ENCODE data around the gene R3HDM2. TPM values are rescaled to one million over a fixed set of nuclear protein-coding genes. Genes with fewer than 3 reads are reported as not detected.

Gene R3HDM2
- total RNA-seq, 4 donors from 2014 or later = 43.4 to 97.6 (median 65.1) TPM

DNA sequence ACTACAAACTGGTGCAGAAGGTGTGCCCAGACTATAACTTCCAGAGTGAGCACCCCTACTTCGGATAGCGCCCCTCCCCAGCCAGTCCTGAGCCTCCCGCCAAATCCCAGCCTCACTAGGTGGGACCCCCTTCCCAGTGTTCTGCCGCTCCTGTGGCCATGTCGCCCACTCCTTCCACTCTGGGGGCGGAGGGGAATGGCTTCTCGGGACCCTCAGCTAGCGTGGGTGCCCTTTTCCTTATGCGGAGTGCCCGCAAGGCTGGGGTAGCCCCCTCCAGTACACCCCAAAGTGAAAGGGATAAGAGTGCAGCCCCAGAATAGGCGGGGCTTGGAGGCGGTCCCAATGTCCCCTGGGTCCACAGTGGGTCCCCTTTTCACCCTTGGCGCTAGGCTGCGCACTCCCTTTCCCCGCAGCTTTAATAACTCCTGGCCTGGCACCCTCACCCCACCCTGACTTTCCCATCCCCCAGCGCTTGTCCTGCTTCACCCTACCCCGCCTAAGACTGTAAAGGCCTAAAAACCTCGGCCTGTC, 205.1 kb downstream of the R3HDM2 start:
- no peak for TF ChIP-seq EP300 (IDR thresholded peaks at IDR 0.05)
- no peak for TF ChIP-seq POLR2A (IDR thresholded peaks at IDR 0.05)
- TF ChIP-seq CTCF (IDR thresholded peaks at IDR 0.05) = no peak
- Histone ChIP-seq H3K36me3 (no peaks in the 10 kb centered on the region), H3K4me1 (peaks cover 26% of the 10 kb centered on the region), H3K9me3 (no peaks in the 10 kb centered on the region), H3K4me3 (no peak overlapping the region), H3K27me3 (peaks cover 61% of the 10 kb centered on the region), H3K27ac (no peak overlapping the region)
- WGBS = 78% methylated on average over 18 of the region's 18 CpGs
- DNase-seq (ENCODE audit: low spot score in 2 of 2) = no peak

DNA sequence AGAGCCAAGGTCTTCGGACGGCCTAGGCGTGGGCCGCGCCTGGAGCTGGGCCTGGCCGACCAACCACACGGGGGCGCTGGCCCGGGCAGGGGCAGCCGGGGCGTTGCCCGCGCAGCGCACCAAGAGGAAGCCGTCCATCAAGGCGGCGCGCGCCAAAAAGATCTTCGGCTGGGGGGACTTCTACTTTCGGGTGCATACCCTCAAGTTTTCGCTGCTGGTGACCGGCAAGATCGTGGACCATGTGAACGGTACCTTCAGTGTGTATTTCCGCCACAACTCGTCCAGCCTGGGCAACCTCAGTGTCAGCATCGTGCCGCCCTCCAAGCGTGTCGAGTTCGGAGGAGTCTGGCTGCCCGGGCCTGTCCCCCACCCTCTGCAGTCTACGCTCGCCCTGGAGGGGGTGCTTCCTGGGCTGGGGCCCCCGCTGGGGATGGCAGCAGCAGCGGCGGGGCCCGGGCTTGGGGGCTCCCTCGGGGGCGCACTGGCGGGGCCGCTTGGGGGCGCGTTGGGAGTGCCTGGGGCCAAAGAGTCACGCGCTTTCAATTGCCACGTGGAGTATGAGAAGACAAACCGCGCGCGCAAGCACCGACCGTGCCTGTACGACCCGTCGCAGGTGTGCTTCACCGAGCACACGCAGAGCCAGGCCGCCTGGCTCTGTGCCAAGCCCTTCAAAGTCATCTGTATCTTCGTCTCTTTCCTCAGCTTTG, 205.7 kb downstream of the R3HDM2 start:
- Histone ChIP-seq H3K4me1 (peaks cover 22% of the 10 kb centered on the region), H3K9me3 (no peaks in the 10 kb centered on the region), H3K27me3 (peaks cover 67% of the 10 kb centered on the region), H3K4me3 (no peak overlapping the region), H3K36me3 (no peaks in the 10 kb centered on the region), H3K27ac (no peak overlapping the region)
- 53% methylated on average over 13 of the region's 61 CpGs for WGBS
- TF ChIP-seq CTCF (IDR thresholded peaks at IDR 0.05) = peak in 1 of 2 donors; percentile 56
- no peak for TF ChIP-seq POLR2A (IDR thresholded peaks at IDR 0.05)
- no peak for DNase-seq (ENCODE audit: low spot score in 2 of 2)

DNA sequence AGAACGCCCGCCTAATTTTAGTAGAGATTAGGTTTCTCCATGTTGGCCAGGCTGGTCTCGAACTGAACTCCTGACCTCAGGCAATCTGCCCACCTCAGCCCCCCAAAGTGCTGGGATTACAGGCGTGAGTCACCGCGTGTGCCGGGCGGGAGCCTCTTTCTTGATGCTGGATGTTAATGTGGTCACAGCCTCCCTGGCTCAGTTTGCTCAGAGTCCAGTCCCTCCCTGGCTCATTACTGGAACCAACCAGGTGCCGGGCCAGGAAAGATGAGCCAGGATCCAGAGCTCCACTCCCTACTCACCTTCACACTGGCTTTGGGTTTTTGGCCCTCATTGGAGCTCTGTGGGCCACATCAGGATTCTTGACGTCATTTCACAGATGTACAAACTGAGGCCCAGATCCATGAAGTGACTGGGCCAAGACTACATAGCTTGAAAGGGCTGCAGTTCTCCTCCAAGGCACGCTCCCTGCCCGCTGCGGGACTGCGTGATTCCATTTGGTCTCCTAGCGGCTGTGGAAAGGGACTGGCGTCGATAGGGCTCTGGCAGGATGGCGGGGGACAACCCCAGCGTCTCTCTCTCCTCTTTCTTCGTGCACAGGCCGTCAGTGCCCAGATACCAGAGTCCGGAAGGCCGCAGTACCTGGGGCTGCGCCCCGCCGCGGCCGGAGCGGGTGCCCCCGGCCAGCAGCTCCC, 206.4 kb downstream of the R3HDM2 start:
- TF ChIP-seq POLR2AphosphoS5 (IDR thresholded peaks at IDR 0.05) = no peak
- TF ChIP-seq CTCF (IDR thresholded peaks at IDR 0.05) = no peak
- no peak for TF ChIP-seq EP300 (IDR thresholded peaks at IDR 0.05)
- no peak for TF ChIP-seq POLR2A (IDR thresholded peaks at IDR 0.05)
- Histone ChIP-seq H3K27ac (no peak overlapping the region), H3K27me3 (peaks cover 74% of the 10 kb centered on the region), H3K4me1 (peaks cover 22% of the 10 kb centered on the region), H3K36me3 (no peaks in the 10 kb centered on the region), H3K4me3 (no peak overlapping the region), H3K9me3 (no peaks in the 10 kb centered on the region)
- 85% methylated on average over 10 of the region's 30 CpGs for WGBS
- DNase-seq (ENCODE audit: low spot score in 2 of 2) = no peak

DNA sequence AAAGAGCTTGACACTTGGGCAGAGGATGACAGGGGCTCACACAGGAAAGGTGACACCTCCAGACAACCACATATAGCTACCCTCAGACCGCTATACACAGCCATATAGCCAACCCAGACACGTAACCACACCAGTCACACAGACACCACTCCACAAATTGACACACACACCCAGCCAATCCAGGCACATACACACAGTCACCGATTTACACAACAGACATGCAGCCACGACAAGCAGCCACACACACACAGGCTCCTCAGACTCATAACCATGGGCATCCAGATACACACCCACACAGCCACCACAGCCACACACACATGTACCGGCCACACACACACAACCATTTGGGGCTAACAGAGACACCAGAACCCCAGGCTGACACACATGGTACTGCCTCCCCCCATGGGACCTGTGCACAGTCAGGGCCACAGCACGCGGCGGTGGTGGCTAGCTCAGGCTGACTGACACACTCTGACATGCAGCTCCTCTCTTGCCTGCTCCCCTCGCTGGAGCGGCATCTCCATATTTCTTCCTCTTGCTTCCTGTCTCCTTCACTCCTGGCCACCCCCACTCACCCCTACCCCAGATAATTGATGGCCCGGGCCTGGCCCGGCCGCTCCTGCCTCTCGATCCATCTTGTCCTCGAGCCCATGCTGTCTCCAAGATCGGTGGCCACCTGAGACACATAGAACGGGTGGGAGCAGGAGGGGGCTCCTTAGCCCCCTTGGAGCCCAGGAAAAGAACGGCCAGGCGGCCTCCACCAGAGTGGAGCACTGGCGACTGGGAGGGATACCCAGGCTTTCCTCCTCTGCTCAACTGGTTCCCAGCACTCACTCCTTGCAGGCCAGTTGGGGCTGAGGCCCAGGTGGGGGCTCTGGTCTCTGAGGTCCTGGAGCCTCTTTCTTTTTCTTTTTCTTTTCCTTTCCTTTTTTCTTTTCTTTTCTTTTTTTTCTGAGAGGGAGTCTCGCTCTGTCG, 207.4 kb downstream of the R3HDM2 start:
- 78% methylated on average over 19 of the region's 22 CpGs for WGBS
- DNase-seq (ENCODE audit: low spot score in 2 of 2) = no peak
- no peaks in the 10 kb centered on the region for H3K9me3 ChIP-seq

More for the DNA sequence above, 207.4 kb downstream of the R3HDM2 start:
- peaks cover 16% of the 10 kb centered on the region for H3K4me1 ChIP-seq
- H3K27me3 ChIP-seq = peaks cover 83% of the 10 kb centered on the region
- no peak overlapping the region for H3K4me3 ChIP-seq
- H3K27ac ChIP-seq = no peak overlapping the region
- H3K36me3 ChIP-seq = no peaks in the 10 kb centered on the region
- TF ChIP-seq CTCF (IDR thresholded peaks at IDR 0.05) (no peak), POLR2AphosphoS5 (IDR thresholded peaks at IDR 0.05) (no peak), POLR2A (IDR thresholded peaks at IDR 0.05) (no peak), EP300 (IDR thresholded peaks at IDR 0.05) (no peak)

Measured in suprapubic skin (tissue), 4 donors.